HG02763 (cell line): ENCODE results near the gene KEAP1.

ENCODE experiments used
- ATAC-seq: cut with Tn5 transposase; IDR thresholded peaks from one replicate; pipeline ENCODE4 v1.9.1; 2021; ENCODE audit warnings: mild to moderate bottlenecking, moderate library complexity; ENCODE audit not compliant: unreplicated experiment

KEAP1 gene

DNA sequence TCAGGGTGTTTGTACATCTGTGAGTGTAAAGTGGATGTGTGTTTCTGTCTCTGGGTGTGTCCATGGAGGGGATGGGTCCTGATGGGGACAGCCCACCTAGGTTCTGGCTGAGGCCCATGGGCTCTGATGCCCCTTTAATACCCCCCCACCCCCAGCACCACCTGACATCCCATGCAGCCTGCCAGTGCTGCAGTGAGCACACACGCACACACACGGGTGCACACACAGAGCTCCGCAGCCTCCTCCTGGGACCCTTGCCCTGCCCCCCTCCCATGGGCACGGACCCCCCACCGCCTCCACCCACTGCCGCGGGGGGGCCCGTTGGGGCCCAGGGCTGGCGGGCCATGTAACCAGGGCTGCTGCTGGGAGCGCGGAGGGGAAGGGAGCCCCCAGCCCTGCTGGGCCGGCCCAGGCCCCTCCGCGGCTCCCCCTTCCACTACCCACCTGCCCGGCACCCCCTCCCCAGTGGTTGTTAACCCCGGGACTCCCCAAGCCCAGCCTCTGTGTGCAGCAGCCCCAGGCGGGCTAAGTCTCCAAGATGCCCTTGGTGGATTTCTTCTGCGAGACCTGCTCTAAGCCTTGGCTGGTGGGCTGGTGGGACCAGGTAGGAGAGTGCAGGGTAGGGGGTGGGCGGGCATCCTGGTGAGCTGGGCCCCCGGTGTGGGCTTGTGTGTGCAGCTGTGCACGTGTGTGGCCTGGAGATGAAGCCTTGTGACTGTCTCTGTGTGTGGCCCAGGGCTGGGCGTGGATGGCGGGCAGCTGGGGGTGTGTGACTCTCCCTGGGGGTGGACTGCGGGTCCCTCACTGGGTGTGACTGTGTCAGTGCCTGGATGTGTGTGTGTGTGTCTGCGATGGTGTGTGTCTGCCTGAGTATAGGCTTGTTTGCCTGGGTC, 50.2 kb downstream of the KEAP1 start:
- no peak for ATAC-seq

DNA sequence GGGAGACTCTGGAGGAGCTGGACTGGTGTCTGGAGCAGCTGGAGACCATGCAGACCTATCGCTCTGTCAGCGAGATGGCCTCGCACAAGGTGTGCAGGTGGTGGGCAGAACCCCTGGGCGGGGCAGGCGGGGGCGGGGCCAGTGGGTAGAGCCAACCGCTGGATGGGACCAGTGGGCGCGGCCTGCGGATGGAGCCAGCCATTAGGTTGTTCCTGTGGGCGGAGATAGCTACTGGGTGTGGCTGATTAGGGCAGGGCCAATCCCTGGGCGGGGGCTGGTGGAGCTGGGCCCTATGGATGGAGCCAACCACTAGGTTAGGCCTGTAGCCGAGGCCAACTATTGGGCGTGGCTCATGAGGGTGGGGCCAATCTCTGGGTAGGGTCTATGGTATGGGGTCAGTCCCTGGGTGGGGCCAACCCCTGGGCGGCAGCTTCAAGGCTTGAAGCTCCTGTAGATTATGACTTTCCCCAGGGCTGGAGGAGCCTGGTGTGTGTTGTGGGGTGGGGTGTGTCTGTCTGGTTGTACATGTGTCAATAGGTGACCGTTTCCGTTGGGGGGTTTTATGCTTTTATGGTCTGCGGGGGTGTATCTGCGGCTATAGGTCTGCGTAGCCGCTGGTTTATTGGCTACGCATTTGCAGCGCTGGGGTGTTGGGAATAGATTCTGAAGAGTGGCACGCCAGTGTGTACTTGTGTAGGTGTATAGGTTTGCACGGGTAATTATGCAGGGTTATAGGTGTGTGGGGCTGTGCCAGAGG, 52.1 kb downstream of the KEAP1 start:
- ATAC-seq, result no peak

DNA sequence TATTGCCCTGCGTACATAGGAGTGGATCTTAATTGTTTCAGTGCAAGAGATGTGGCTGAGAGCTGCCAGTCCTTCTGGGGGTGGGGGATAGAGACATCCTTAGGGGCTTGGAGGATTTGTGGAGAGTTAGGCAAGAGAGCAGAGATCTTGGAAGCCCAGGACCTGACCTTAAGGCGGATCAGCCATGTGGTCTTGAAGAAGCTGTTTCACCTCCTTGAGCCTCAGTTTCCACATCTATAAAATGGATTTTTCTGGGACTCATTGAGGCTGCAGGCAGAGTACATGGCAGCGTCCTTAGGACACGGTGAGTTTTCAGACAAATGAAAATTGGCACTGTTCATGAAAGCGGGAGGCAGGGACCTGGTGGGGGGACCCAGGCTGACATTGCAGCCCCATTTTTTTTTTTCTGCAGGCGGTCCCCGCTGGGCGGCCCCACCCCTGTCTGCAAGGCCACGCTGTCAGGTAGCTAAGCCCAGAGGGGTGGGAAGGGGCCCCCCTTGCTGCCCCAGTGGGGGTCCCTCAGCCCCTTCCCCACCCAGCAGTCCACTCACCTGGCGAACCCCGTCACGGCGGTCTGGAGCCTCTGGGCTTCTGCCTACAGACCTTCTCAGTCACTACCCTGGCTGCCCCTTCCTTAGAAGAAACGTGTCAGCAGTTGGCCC, 52.8 kb downstream of the KEAP1 start:
- no peak for ATAC-seq

DNA sequence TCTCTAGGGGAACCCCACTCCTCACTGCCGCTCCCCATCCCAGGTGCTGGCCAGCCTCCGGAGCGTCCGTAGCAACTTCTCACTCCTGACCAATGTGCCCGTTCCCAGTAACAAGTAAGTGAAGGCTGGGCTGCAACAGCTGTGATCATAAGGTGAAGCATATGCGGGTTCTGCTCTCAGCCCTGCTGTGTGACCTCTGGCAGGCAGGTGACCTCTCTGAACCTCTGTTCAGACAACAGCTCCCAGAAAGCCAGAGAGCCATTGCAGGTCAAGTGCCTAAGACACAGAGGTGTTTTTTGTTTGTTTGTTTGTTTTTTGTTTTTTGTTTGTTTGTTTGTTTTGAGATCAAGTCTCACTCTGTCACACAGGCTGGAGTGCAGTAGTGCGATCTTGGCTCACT, 54.1 kb downstream of the KEAP1 start:
- no peak for ATAC-seq

DNA sequence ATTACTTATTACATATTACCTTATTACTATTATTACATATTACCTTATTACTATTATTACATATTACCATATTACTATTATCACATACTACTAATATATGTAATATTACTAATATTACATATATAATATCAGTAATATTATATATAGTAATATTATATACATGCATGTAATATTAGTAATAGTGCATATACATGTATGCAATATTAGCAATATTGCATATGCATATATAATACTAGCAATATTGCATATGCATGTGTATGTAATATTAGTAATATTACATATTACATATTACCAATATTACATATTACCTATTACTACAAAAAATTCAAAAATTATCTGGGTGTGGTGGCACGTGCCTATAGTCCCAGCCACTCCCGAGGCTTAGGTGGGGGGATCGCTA, 60.5 kb downstream of the KEAP1 start:
- no peak for ATAC-seq

DNA sequence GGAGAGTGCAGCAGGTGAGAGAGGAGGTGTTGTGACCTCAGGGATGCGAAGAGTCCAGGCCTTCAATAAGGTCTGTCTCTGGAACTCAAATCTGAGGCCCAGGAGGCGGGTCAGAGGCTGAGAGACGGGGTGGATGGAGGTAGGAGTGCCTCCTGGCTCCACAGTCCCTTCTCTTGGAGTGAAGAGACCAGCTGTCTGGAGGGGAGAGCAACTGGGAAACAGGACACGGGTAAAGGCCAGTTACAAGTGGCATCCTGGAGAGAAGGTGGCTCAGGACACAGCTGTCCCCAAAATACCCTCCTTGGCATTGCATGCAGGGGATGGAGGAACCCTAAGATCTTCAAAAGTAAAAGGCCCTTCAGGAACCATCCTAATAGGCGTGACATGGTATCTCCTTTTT, 63.6 kb downstream of the KEAP1 start:
- ATAC-seq, result no peak
